ENCODE measurements around the gene TXNDC17. TPM values are rescaled to one million over a fixed set of nuclear protein-coding genes. Genes with fewer than 3 reads are reported as not detected.
A peak's percentile ranks its signal among the peaks of the same experiment; 100 is the strongest.
"Not testable (repeated sequence)": the region's sequence is repeated elsewhere in the genome, so short reads cannot be mapped to it uniquely, and the experiment has no call there.

TXNDC17 gene
- total RNA-seq, 1 experiment from 2014 or later: 137 TPM

DNA sequence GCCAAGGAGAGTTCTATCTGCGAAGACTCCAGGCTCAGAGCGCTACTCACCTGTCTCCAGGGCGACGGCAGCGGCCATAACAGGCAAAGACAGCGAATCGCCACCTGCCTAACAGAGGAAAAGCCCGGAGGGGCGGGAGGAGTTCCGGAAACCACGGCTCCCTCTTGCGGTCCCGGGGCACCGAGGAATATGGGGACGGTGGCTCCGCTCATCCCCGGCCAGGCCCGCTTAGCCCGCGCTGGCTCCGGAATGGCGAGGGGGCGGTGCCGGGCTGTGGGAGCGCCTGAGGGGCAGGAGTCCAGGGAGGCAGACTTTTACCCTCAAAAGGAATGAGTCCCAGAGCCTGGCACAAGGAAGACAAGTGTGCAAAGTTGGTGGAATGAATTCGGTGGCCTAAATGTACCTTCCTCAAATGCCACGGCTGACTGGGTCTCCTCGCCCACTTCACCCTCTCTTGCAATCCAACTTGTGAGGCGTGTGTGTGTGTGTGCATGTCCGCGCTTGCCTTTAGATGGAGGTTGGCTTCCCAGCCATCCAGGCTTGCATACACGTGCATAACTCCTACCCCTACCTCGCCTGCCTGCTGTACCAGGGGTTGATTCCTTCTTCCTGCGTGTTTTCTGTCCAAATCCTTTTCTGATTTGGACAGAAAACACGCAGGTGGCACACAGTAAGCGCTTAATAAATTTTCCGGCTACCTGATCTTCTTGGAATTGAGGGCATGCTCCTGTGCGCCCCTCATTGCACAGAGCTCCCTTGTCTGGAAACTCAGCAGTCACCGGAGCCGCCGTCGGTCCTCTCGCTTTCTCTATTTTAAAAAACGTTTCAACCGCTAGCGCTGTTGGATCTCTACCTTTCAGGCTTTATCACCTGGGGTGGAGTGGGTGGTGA is 14.2 kb downstream of the TXNDC17 start:
- H3K27ac ChIP-seq (ENCODE audit: low read length): no peak overlapping the region
- in situ Hi-C loops (cut with HindIII; ENCODE audit: low pct_unique_long_range_greater_than_20kb, low sequenced_read_pairs) (no loop called here), intact Hi-C loops (cut with micrococcal nuclease; ENCODE audit: unreplicated experiment) (no loop called here)
- H3K36me3 ChIP-seq (ENCODE audit: control insufficient read depth, insufficient read depth, low read length): peaks cover 3% of the 10 kb centered on the region
- peak; percentile 50 for ATAC-seq
- POLR2A ChIA-PET: interaction anchor here (0.6 kb wide), 1 partner anchor 1193 kb away, joined by 3 read pairs; no protein-coding TSS in a partner anchor
- CTCF ChIA-PET: no interaction called here
- no TSS peak for BruUV-seq (replicated peaks)
- H3K4me1 ChIP-seq (ENCODE audit: control insufficient read depth, insufficient read depth, low read length): peaks cover 20% of the 10 kb centered on the region; the same call in 1 of the 2 replicates
- H3K4me3 ChIP-seq (ENCODE audit: low read depth in 2 of 2, low read length in 2 of 2): peak overlapping the region; percentile 36 to 59
- H3K9me3 ChIP-seq (ENCODE audit: control insufficient read depth, insufficient read depth, low read depth, low read length): no peaks in the 10 kb centered on the region
- no peak for DNase-seq (ENCODE audit: low read depth, low spot score)
- TF ChIP-seq, protein P1, sequence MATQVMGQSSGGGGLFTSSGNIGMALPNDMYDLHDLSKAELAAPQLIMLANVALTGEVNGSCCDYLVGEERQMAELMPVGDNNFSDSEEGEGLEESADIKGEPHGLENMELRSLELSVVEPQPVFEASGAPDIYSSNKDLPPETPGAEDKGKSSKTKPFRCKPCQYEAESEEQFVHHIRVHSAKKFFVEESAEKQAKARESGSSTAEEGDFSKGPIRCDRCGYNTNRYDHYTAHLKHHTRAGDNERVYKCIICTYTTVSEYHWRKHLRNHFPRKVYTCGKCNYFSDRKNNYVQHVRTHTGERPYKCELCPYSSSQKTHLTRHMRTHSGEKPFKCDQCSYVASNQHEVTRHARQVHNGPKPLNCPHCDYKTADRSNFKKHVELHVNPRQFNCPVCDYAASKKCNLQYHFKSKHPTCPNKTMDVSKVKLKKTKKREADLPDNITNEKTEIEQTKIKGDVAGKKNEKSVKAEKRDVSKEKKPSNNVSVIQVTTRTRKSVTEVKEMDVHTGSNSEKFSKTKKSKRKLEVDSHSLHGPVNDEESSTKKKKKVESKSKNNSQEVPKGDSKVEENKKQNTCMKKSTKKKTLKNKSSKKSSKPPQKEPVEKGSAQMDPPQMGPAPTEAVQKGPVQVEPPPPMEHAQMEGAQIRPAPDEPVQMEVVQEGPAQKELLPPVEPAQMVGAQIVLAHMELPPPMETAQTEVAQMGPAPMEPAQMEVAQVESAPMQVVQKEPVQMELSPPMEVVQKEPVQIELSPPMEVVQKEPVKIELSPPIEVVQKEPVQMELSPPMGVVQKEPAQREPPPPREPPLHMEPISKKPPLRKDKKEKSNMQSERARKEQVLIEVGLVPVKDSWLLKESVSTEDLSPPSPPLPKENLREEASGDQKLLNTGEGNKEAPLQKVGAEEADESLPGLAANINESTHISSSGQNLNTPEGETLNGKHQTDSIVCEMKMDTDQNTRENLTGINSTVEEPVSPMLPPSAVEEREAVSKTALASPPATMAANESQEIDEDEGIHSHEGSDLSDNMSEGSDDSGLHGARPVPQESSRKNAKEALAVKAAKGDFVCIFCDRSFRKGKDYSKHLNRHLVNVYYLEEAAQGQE (IDR thresholded peaks at IDR 0.05; ENCODE audit: insufficient read depth in 1 of 2, low read depth in 2 of 2, low read length in 1 of 2): no peak
- no peak for TF ChIP-seq POLR2AphosphoS5 (IDR thresholded peaks at IDR 0.05; ENCODE audit: low read depth, low read length)
- TF ChIP-seq TCF7L2 (IDR thresholded peaks at IDR 0.05; ENCODE audit: low read depth, low read length): no peak
- TF ChIP-seq SIN3A (IDR thresholded peaks at IDR 0.05; ENCODE audit: borderline replicate concordance, insufficient read depth, low read depth, low read length): no peak
- TF ChIP-seq, protein P2, sequence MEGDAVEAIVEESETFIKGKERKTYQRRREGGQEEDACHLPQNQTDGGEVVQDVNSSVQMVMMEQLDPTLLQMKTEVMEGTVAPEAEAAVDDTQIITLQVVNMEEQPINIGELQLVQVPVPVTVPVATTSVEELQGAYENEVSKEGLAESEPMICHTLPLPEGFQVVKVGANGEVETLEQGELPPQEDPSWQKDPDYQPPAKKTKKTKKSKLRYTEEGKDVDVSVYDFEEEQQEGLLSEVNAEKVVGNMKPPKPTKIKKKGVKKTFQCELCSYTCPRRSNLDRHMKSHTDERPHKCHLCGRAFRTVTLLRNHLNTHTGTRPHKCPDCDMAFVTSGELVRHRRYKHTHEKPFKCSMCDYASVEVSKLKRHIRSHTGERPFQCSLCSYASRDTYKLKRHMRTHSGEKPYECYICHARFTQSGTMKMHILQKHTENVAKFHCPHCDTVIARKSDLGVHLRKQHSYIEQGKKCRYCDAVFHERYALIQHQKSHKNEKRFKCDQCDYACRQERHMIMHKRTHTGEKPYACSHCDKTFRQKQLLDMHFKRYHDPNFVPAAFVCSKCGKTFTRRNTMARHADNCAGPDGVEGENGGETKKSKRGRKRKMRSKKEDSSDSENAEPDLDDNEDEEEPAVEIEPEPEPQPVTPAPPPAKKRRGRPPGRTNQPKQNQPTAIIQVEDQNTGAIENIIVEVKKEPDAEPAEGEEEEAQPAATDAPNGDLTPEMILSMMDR (IDR thresholded peaks at IDR 0.05): peak; percentile 68
- no peaks in the 10 kb centered on the region for H3K27me3 ChIP-seq (ENCODE audit: control insufficient read depth, insufficient read depth, low read length)

DNA sequence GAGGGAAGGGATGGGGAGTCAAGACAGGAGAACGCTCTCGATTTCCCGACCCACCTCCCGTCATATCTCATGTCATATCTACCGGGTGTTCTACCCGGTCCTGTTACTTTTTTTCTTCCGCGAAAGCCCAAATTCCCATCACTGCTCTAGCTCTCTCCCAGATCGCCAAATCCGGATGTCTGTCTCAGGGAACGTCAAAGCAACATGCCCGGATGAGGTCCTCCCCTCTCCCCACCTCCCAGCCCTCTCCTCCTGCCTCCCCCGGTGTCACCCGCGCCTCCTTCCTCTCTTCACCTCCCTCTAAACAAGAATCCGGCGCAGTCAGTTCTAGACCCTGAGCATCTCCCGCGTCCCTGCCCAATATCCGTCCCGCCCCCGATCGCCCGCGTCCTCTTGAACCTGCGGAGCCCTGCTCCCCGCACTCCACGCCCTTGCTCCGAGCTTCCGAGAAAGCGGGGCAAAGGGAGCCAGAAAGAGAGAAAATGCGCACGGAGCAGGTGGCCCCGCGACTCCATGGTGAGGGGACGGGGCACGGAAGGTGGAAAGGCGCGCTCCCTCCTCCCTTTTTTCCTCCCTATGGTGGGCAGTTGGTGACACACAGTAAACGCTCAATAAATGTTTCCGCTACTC is 15.0 kb downstream of the TXNDC17 start:
- H3K27me3 ChIP-seq (ENCODE audit: control insufficient read depth, insufficient read depth, low read length); intact Hi-C loops (cut with micrococcal nuclease; ENCODE audit: unreplicated experiment); H3K9me3 ChIP-seq (ENCODE audit: control insufficient read depth, insufficient read depth, low read depth, low read length); in situ Hi-C loops (cut with HindIII; ENCODE audit: low pct_unique_long_range_greater_than_20kb, low sequenced_read_pairs); H3K36me3 ChIP-seq (ENCODE audit: control insufficient read depth, insufficient read depth, low read length); BruUV-seq (replicated peaks); POLR2A ChIA-PET; ATAC-seq; DNase-seq (ENCODE audit: low read depth, low spot score); H3K27ac ChIP-seq (ENCODE audit: low read length); H3K4me3 ChIP-seq (ENCODE audit: low read depth in 2 of 2, low read length in 2 of 2); CTCF ChIA-PET: not testable (repeated sequence)
- H3K4me1 ChIP-seq (ENCODE audit: control insufficient read depth, insufficient read depth, low read length): peaks cover 17% of the 10 kb centered on the region; the same call in 1 of the 2 replicates

DNA sequence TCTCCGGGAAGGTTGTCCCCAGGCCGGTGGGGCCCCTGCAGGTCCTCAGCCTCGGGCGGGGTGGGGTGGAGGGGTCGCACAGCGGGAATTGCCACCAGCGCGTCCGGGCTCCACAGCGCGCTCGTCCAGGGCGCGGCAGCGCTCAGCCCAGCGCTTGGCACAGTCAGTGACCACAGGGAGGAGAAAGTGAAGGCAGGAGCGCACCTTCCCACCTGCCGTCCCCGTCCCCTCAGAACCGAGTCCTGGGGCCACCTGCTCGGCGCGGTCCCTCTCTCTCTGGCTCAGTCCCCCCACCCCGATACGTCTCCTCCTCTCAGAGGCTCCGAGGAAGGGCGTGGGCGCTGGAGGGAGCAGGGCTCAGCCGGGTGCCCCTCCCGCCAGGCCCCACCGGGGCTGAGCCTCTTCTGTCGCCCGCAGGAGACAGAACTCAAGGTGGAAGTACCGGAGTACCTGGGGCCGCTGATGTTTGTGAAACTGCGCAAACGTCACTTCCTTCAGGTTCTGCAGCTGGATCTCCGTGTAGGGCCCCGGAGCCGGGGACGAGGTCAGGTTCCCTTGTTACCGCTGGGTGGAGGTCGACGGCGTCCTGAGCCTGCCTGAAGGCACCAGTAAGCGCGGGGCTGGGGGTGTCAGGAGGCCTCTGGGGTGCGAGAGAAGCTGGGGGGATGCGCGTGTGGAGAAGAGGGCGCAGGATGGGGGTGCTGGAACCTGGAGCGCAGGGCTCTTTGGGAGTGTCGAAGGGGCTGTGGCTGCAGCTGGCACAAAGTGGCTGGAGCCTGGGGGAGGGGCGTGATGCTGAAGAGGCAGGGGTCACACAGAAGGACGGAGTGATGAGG is 16.2 kb downstream of the TXNDC17 start:
- CTCF ChIA-PET; BruUV-seq (replicated peaks): not testable (repeated sequence)

More for the DNA sequence above, 16.2 kb downstream of the TXNDC17 start:
- H3K4me3 ChIP-seq (ENCODE audit: low read depth in 2 of 2, low read length in 2 of 2); in situ Hi-C loops (cut with HindIII; ENCODE audit: low pct_unique_long_range_greater_than_20kb, low sequenced_read_pairs); POLR2A ChIA-PET; DNase-seq (ENCODE audit: low read depth, low spot score); intact Hi-C loops (cut with micrococcal nuclease; ENCODE audit: unreplicated experiment); H3K27me3 ChIP-seq (ENCODE audit: control insufficient read depth, insufficient read depth, low read length); H3K36me3 ChIP-seq (ENCODE audit: control insufficient read depth, insufficient read depth, low read length); H3K9me3 ChIP-seq (ENCODE audit: control insufficient read depth, insufficient read depth, low read depth, low read length); H3K27ac ChIP-seq (ENCODE audit: low read length): not testable (repeated sequence)
- ATAC-seq: peak; percentile 28; the same call in 1 of the 2 replicates
- H3K4me1 ChIP-seq (ENCODE audit: control insufficient read depth, insufficient read depth, low read length): peaks cover 17% of the 10 kb centered on the region; the same call in 1 of the 2 replicates

All from Panc1 (cell line).